ENCODE measurements around the gene SEC14L2.
"Not testable (repeated sequence)": the region's sequence is repeated elsewhere in the genome, so short reads cannot be mapped to it uniquely, and the experiment has no call there.

SEC14L2 gene

GRCh38 chr22:30460555-30460954 is 63.7 kb downstream of the SEC14L2 start:
- not testable (repeated sequence) for DNase-seq

DNA sequence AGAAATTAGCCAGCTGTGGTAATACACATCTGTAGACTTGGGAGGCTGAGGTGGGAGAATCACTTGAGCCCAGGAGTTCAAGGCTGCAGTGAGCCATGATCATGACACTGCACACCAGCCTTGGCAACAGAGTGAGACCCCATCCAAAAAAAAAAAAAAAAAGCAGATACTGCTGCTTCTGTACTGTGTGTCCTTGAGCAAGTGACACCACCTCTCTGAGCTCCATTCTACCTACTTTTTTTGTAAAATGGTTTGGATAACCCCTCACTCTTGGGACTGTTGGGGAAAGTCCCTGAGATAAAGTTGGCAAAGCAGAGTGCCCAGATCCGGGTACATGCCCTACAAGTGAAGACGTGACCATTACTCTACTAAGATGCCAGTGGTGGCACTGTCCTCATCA is 72.3 kb downstream of the SEC14L2 start:
- DNase-seq: no peak

- no peak for DNase-seq
Measured at GRCh38 chr22:30470655-30471054, 73.8 kb downstream of the SEC14L2 start.

DNA sequence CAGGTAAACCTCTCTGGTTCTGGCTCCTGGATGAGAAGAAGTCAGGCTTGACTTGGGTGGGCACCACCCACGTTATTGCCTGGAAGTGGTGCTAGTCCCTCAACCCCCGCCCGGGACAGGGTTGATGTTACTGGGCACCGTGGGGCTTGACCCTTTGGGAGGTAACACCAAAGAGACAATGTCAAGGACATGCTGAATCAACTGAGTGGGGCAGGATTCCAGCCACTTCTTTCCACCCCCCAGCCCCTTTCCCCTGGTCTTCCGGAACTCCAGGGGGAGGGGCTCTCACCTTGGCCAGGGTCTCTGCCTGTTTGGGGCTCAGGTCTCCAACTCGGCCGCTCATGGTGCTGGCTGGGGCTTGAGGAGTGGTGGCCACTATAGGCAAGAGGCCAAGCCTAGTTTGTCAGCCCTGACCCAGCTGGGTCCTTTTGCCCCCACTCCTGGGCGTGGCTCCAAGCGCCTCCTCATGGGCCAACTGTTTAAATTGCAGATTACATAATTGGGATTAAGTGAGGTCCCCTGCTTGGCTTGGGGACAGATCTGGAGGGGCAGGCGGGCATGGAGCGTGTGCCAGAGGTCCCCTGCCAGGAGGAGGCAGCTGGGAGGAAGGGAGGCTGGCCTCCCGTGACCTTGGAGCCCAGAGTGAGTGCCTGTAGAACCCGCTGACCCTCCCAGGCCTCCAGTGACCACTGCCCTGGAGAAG is 74.9 kb downstream of the SEC14L2 start, which contains the start of gene SEC14L3:
TSS of gene SEC14L3 (minus strand) at position 402 of the 703 bp plus-strand sequence. CDS start at position 343, 59 bp downstream.
- DNase-seq: no peak

DNA sequence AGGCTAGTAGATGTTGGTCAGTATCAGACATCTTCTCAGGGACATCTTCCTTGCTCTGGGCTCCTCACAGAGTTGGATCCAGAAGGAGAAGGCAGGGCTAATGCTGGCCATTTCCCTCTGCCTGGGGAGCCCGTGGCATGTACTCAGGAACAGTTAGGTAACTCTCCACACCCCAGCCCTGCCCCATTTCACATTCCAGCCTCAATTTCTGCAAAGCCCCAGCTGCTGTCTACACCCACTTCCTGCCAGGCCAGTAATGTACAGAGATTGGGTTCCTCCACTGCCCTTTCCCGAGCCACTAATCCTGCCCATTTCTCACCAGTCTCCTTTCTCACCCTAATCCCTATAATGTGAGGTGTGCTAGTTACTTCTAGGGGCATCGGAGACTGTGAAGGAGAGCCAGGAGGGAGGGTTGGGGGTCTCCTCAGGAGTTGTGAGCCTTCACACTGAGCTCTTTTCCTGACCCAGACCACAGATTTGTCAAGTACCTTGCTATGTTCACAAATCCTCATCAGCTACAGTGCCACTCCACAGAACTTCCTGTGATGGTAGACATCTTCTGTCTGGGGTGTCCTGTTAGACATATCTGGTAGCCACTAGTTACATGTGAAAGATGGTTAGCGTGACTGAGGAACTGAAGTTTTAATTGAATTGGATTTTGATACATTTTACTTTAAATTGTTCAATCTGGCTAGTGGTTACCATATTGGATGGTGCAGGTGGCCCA is 76.3 kb downstream of the SEC14L2 start:
- no peak for DNase-seq

- no peak for DNase-seq
Measured at GRCh38 chr22:30474121-30474520, 77.3 kb downstream of the SEC14L2 start.
